ENCODE measurements around the gene HOXB3.

- TF ChIP-seq TAF1 (IDR thresholded peaks at IDR 0.05; ENCODE audit: borderline replicate concordance, low read depth, low read length) (no peak), POLR2AphosphoS5 (IDR thresholded peaks at IDR 0.05; ENCODE audit: low read depth, low read length) (no peak)
Measured at GRCh38 chr17:48567209-48567608, 22.8 kb downstream of the HOXB3 start.
